Activated T-cell treated with anti-CD3 and anti-CD28 coated beads, Interleukin-2, amount 50 U/mL, for 72 hours (primary cell): ENCODE data around the gene TMCO6. TPM values are rescaled to one million over a fixed set of nuclear protein-coding genes. Genes with fewer than 3 reads are reported as not detected.
"Not testable (repeated sequence)": the region's sequence is repeated elsewhere in the genome, so short reads cannot be mapped to it uniquely, and the experiment has no call there.

ENCODE experiments used
- ATAC-seq, 2 donors: fragments of 150-1000 bp; cut with Tn5 transposase; replicated peaks in 1 of 2; 2 replicates each; pipeline ENCODE4 v1.10.0; 2021; ENCODE audit warnings: moderate library complexity in 2 of 2, mild to moderate bottlenecking in 1 of 2
- DNase-seq, 2 donors: peaks; one replicate each; pipeline ENCODE4 v3.0.0; 2021 to 2022; ENCODE audit warnings: mixed read lengths in 1 of 2
- H3K27ac Mint-ChIP-seq: one replicate; pipeline ENCODE4 v1.8.0; 2022; ENCODE audit warnings: mild to moderate bottlenecking, moderate library complexity, mixed read lengths
- H3K27me3 Mint-ChIP-seq: one replicate; pipeline ENCODE4 v1.8.0; 2022; ENCODE audit warnings: low read depth, mixed read lengths
- H3K36me3 Mint-ChIP-seq, 2 donors: one replicate each; pipeline ENCODE4 v1.8.0; 2022; ENCODE audit warnings: mixed read lengths in 2 of 2, mild to moderate bottlenecking in 1 of 2; ENCODE audit not compliant: insufficient read depth in 2 of 2
- H3K4me1 Mint-ChIP-seq: one replicate; pipeline ENCODE4 v1.8.0; 2022; ENCODE audit warnings: low read depth, mixed read lengths
- H3K4me3 Mint-ChIP-seq, 2 donors: one replicate each; pipeline ENCODE4 v1.8.0; 2022; ENCODE audit warnings: mild to moderate bottlenecking in 2 of 2, mixed read lengths in 2 of 2, moderate library complexity in 2 of 2
- H3K9me3 Mint-ChIP-seq, 2 donors: one replicate each; pipeline ENCODE4 v1.8.0; 2022; ENCODE audit warnings: mixed read lengths in 2 of 2
- total RNA-seq, 2 donors: library from RNA; stranded (reverse); gene quantifications; one replicate each; pipeline ENCODE4 v1.2.3, GENCODE V29; 2022

The TMCO6 gene
- total RNA-seq, 2 donors from 2014 or later, result 31.8 to 35.0 TPM

- peaks cover 10 to 14% of the 10 kb centered on the region in 2 donors for H3K36me3 Mint-ChIP-seq
- ATAC-seq, H3K27me3 Mint-ChIP-seq: not testable (repeated sequence)
Measured at GRCh38 chr5:140671035-140671434, 31.8 kb downstream of the TMCO6 start.

DNA sequence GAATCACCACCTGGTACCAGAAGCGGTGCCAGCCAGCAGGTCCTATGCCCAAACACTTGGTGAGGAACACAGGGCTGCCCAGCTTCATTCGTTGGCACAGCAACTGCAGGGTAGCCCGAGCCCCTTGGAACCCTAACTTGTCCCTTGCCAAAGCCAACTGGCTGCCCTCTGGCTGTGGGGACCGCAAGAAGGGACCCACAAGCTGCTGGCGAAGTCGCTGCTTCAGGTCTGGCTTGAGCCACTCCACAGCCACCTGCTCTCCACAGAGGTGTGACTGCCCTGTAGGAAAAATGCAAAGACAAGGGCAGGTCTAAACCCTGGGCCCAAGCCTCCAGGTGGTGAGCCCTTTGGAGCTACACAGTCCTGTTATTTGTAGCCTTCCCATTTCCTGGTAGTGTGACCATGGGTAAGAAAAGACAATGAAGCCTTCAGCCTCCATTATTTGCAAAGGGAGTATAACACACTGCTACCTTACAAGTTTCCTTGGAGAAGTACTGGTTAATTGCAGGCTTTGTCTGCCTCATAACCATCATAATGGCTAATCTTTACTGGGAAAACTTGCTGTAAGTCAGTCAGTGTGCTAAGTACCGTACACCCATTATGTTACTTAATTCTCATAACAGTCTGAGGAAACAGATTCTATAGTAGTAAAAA lies 32.3 kb downstream of the TMCO6 start:
- Mint-ChIP-seq H3K9me3 (no peaks in the 10 kb centered on the region), H3K36me3 (peaks cover 7 to 10% of the 10 kb centered on the region in 2 donors), H3K27ac (peak overlapping the region; percentile 48), H3K4me3 (no peak overlapping the region), H3K4me1 (peaks cover 17% of the 10 kb centered on the region), H3K27me3 (no peaks in the 10 kb centered on the region)
- ATAC-seq, result no peak
- DNase-seq, result no peak

More at GRCh38 chr5:140671035-140671434, 31.8 kb downstream of the TMCO6 start:
- H3K4me1 Mint-ChIP-seq, result peaks cover 23% of the 10 kb centered on the region
- not testable (repeated sequence) for H3K27ac Mint-ChIP-seq, H3K9me3 Mint-ChIP-seq, H3K4me3 Mint-ChIP-seq, DNase-seq

DNA sequence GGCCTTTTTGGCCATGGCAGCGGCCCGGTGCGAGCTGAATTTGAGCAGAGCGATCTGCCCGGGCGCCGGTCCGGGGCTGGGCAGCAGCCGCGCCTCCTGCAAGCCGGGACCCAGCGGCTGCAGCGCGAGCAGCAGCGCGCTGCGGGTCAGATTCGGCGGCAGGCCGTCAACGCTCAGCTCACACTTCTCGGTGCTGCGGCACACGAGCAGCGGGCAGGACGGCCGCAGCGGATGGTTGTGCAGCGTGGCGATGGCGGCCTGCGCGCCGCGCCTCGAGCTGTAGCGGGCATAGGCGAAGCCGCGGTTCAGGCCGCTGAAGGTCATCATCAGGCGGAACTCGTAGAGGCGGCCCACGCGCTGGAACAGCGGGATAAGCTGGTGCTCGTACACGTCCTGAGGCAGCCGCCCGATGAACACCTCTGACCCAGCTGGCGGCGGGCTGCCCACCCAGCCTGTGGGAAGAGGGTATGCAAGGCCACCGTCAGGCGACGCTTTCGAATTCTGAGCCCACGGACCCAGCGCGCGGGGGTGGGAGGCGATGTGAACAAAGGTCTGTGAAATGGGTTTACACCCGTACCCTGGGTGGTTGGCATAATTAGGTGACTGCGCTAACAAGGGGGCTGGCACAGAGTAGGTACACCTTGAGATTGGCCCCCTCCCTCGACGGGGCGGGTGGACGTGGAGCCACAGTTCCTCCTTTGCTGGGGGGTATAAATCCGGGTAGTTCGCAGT lies 33.4 kb downstream of the TMCO6 start:
- no peak overlapping the region for H3K4me3 Mint-ChIP-seq
- peak; percentile 12 to 57 for DNase-seq
- ATAC-seq, result peak in 1 of 2 donors; percentile 54
- H3K4me1 Mint-ChIP-seq, result peaks cover 7% of the 10 kb centered on the region
- peaks cover 3 to 8% of the 10 kb centered on the region in 2 donors for H3K36me3 Mint-ChIP-seq
- H3K9me3 Mint-ChIP-seq, result no peaks in the 10 kb centered on the region
- no peaks in the 10 kb centered on the region for H3K27me3 Mint-ChIP-seq
- H3K27ac Mint-ChIP-seq, result no peak overlapping the region

DNA sequence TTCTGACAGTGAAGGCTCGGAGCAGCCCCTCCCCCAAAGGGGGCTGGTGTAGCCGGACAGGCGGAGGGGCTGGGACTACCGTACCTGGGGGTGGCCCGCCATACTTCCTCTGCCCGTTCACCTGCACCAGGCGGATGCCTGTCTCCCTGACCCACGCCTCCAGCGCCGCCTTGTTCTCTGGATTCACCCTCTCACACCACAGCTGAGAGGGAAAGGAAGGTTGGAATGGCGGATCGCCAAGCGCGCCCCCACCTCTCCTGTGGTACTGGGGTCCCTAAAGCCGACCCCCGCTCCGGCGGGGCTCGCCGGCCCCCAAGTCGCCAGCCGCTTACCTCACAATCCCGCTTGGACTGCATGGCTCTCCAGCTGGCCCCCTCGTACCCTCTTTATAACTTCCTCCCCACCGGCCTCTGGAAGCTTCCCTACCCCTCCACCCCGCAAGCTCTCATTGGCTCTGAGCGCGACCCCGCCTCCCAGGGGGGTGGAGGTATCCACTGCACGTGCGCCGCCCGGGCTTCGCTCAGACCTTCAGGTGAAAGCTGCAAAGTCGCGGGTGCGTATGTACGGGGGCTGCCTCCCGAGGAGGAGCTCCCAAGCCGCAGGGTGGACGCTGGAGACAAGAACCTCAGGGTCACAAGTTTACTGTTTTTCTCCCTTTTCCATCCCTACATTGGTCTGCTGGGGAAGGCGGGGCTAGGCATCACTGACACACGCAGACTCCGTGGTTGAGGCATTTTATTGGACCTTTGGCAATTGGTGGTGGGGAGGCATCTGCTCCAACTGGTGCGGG lies 34.1 kb downstream of the TMCO6 start, which contains the start of gene DND1:
DND1 (minus strand) TSS at position 390 of the 790 bp plus-strand sequence; CDS start at position 356, 34 bp downstream.
- Mint-ChIP-seq H3K9me3 (no peaks in the 10 kb centered on the region), H3K4me1 (no peaks in the 10 kb centered on the region), H3K27me3 (no peaks in the 10 kb centered on the region), H3K27ac (no peak within 1 kb of the TSS), H3K36me3 (peaks cover 1 to 11% of the 10 kb centered on the region in 2 donors), H3K4me3 (no peak within 1 kb of the TSS)
- DNase-seq, result no peak
- no peak for ATAC-seq

DNA sequence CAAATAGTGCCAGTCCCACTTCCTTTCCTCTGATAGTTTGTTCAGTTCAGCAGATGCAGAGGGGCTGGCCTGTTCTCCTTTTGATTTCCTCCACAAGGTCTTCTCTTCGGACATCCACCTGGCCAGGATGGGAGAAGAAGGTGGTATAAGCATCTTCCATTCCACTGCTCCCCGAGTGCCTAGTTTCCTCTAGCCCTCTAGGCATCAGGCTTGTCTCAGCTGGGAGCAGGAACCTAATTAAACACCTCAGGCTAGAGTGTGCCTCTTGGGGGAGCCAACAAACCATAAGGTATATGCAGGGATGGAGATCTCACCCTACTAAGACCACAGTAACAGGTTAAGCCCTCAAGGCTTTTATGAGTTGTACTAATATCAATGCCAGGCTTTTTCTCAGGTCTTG lies 35.0 kb downstream of the TMCO6 start:
- no peaks in the 10 kb centered on the region for H3K4me1 Mint-ChIP-seq
- no peaks in the 10 kb centered on the region for H3K9me3 Mint-ChIP-seq
- no peaks in the 10 kb centered on the region for H3K27me3 Mint-ChIP-seq
- H3K27ac Mint-ChIP-seq, result no peak overlapping the region
- ATAC-seq (no peak), DNase-seq (no peak)
- H3K4me3 Mint-ChIP-seq, result no peak overlapping the region
- H3K36me3 Mint-ChIP-seq, result peaks cover 1 to 11% of the 10 kb centered on the region in 2 donors

- no peaks in the 10 kb centered on the region for H3K9me3 Mint-ChIP-seq
- H3K36me3 Mint-ChIP-seq, result peaks cover 1 to 10% of the 10 kb centered on the region in 2 donors
- ATAC-seq, result no peak
- H3K4me1 Mint-ChIP-seq, result no peaks in the 10 kb centered on the region
- H3K27me3 Mint-ChIP-seq, result no peaks in the 10 kb centered on the region
- H3K4me3 Mint-ChIP-seq, result no peak overlapping the region
- no peak for DNase-seq
- H3K27ac Mint-ChIP-seq, result no peak overlapping the region
Measured at GRCh38 chr5:140674629-140675028, 35.4 kb downstream of the TMCO6 start.

DNA sequence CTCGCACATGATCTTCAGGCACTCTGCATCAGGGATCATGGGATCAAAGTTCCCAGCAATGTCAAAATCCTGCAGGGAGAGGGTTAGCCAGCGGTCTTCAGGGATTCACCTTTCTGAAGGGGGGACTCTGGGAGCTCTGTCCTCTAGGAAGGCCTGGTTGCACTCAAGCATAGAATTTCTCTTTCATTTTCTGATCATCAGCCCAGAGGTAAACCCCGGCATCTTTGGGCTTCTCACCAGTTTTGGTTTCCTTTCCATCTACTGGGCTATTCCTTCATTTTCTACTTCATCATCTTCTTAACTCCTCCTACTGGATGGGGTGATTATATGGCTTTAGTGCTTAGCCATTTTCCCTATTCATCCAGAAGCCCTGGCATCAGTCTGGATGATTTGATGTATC lies 38.7 kb downstream of the TMCO6 start:
- DNase-seq (no peak), ATAC-seq (no peak)
- H3K4me1 Mint-ChIP-seq, result no peaks in the 10 kb centered on the region
- H3K27ac Mint-ChIP-seq, result peak overlapping the region; percentile 74
- peaks cover 1 to 11% of the 10 kb centered on the region in 2 donors for H3K36me3 Mint-ChIP-seq
- no peak overlapping the region for H3K4me3 Mint-ChIP-seq
- no peaks in the 10 kb centered on the region for H3K9me3 Mint-ChIP-seq
- no peaks in the 10 kb centered on the region for H3K27me3 Mint-ChIP-seq

GRCh38 chr5:140678993-140679392 lies 39.7 kb downstream of the TMCO6 start:
- DNase-seq, result no peak
- peaks cover 1 to 10% of the 10 kb centered on the region in 2 donors for H3K36me3 Mint-ChIP-seq
- ATAC-seq, result no peak

DNA sequence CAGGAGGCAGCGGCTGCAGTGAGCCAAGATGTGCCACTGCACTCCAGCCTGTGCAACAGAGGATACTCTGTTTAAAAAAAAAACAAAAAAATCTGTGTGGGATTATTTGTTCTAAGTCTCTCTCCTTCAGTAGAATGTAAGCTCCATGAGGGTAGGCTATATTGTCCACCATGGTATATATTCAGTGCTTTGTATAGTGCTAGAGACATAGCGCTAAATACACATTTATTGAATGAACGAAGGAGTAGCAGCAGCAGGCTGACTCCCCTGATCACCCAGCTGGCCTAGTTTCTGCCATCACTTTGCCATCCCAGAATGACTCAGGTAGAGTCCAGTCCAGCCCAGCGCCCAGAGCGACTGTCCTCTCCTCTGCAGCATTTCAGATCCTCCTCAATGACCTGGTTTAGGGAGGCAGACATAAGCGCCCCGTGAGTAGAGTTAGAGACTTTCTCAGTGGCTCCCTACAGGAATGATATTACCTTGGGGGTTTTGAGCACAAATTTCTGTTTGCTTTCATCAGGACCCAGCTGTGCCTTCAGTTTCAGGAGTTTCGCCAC lies 51.2 kb downstream of the TMCO6 start:
- Mint-ChIP-seq H3K9me3 (no peaks in the 10 kb centered on the region), H3K36me3 (peaks cover 4 to 18% of the 10 kb centered on the region in 2 donors), H3K27ac (peak overlapping the region; percentile 92), H3K4me1 (peaks cover 45% of the 10 kb centered on the region), H3K4me3 (peak overlapping the region; percentile 90 to 94), H3K27me3 (no peaks in the 10 kb centered on the region)
- ATAC-seq (peak in 1 of 2 donors; percentile 5), DNase-seq (no peak)

More at GRCh38 chr5:140678993-140679392, 39.7 kb downstream of the TMCO6 start:
- Mint-ChIP-seq H3K9me3 (no peaks in the 10 kb centered on the region), H3K27ac (peak overlapping the region; percentile 52), H3K4me1 (no peaks in the 10 kb centered on the region), H3K27me3 (no peaks in the 10 kb centered on the region), H3K4me3 (no peak overlapping the region)

- Mint-ChIP-seq H3K27ac (peak within 1 kb of the TSS; percentile 92), H3K9me3 (no peaks in the 10 kb centered on the region), H3K4me3 (peak within 1 kb of the TSS; percentile 90 to 94), H3K4me1 (peaks cover 45% of the 10 kb centered on the region), H3K27me3 (no peaks in the 10 kb centered on the region), H3K36me3 (peaks cover 5 to 21% of the 10 kb centered on the region in 2 donors)
- DNase-seq (peak; percentile 86 to 91), ATAC-seq (peak; percentile 98)
Measured at GRCh38 chr5:140690941-140691924, 52.0 kb downstream of the TMCO6 start, which contains the start of the genes HARS1 and HARS2. Gene HARS1, minus strand, starts transcription at chr5:140691370. Its CDS starts 66 bp downstream, at chr5:140691304. Gene HARS2, plus strand, starts transcription at chr5:140691455. Its CDS starts 194 bp downstream, at chr5:140691649.

DNA sequence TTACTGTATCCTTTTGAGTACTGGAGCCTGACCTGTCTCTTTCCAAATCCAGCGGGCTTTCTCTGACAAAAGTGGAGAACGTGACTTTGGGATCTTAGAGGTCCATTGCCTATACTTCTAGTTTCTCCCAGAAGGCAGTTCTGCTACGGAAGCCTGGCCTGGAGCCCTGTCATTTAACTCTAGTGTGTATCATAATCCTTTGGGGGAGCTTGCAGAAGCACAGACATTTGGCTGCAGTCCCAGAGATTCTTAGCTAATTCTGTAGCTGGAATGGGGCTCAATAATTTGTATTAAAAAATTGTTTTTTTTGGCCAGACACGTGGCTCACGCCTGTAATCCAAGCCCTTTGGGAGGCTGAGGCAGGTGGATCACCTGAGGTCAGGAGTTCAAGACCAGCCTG lies 55.0 kb downstream of the TMCO6 start:
- H3K27ac Mint-ChIP-seq, result peak overlapping the region; percentile 25
- H3K27me3 Mint-ChIP-seq, result no peaks in the 10 kb centered on the region
- peaks cover 33% of the 10 kb centered on the region for H3K4me1 Mint-ChIP-seq
- no peaks in the 10 kb centered on the region for H3K9me3 Mint-ChIP-seq
- ATAC-seq (no peak), DNase-seq (no peak)
- no peak overlapping the region for H3K4me3 Mint-ChIP-seq
- peaks cover 9 to 35% of the 10 kb centered on the region in 2 donors for H3K36me3 Mint-ChIP-seq
